Astrocyte (in vitro differentiated cells and primary cell): ENCODE data around the gene ASF1B. TPM values are rescaled to one million over a fixed set of nuclear protein-coding genes. Genes with fewer than 3 reads are reported as not detected.

Experiments used
- DNase-seq: peaks from one replicate; pipeline ENCODE4 v3.0.0-alpha.2; 2010; ENCODE audit warnings: low read depth
- FAIRE-seq: peaks from 2 replicates; lab custom pipeline; 2011; peaks lifted over from hg19 to GRCh38; lab: Jason Lieb, UNC
- H2AFZ ChIP-seq: 2 replicates; pipeline ENCODE4 v1.6.0; 2012; ENCODE audit warnings: low read depth, low read length, inconsistent platforms
- H3K27ac ChIP-seq: 2 replicates; pipeline ENCODE4 v1.5.1; 2011; ENCODE audit warnings: low read depth, low read length, inconsistent platforms
- H3K27me3 ChIP-seq: 2 replicates; pipeline ENCODE4 v1.6.0; 2011; ENCODE audit warnings: low read length, inconsistent platforms; ENCODE audit not compliant: insufficient read depth
- H3K36me3 ChIP-seq: 2 replicates; pipeline ENCODE4 v1.5.1; 2011; ENCODE audit warnings: low read length, inconsistent platforms; ENCODE audit not compliant: insufficient read depth
- H3K4me1 ChIP-seq: 2 replicates; pipeline ENCODE4 v1.5.1; 2011; ENCODE audit warnings: low read length, inconsistent platforms; ENCODE audit not compliant: insufficient read depth
- H3K4me2 ChIP-seq: 2 replicates; pipeline ENCODE4 v1.6.0; 2012; ENCODE audit warnings: low read length, inconsistent platforms
- H3K4me3 ChIP-seq: 2 replicates; pipeline ENCODE4 v1.5.1; 2011; ENCODE audit warnings: low read depth, mild to moderate bottlenecking, low read length, inconsistent platforms; ENCODE audit not compliant: insufficient read depth
- H3K79me2 ChIP-seq: 2 replicates; pipeline ENCODE4 v1.6.0; 2012; ENCODE audit warnings: mild to moderate bottlenecking, low read length, inconsistent platforms; ENCODE audit not compliant: insufficient read depth
- H3K9ac ChIP-seq: 2 replicates; pipeline ENCODE4 v1.6.0; 2012; ENCODE audit warnings: mild to moderate bottlenecking, low read length, inconsistent platforms
- H3K9me3 ChIP-seq: 2 replicates; pipeline ENCODE4 v1.5.1; 2012; ENCODE audit warnings: low read depth, mild to moderate bottlenecking, low read length, inconsistent platforms; ENCODE audit not compliant: insufficient read depth
- H4K20me1 ChIP-seq: 2 replicates; pipeline ENCODE4 v1.6.0; 2012; ENCODE audit warnings: low read length, inconsistent platforms; ENCODE audit not compliant: insufficient read depth
- H3K27ac Mint-ChIP-seq: one replicate; pipeline ENCODE4 v1.8.0; 2021; ENCODE audit warnings: mild to moderate bottlenecking, mixed read lengths; ENCODE audit not compliant: unreplicated experiment
- H3K27me3 Mint-ChIP-seq: one replicate; pipeline ENCODE4 v1.8.0; 2021; ENCODE audit warnings: low read depth, mixed read lengths; ENCODE audit not compliant: unreplicated experiment
- H3K36me3 Mint-ChIP-seq: one replicate; pipeline ENCODE4 v1.8.0; 2021; ENCODE audit warnings: low read depth, mixed read lengths; ENCODE audit not compliant: unreplicated experiment
- H3K4me1 Mint-ChIP-seq: one replicate; pipeline ENCODE4 v1.8.0; 2021; ENCODE audit warnings: low read depth, mixed read lengths; ENCODE audit not compliant: unreplicated experiment
- H3K4me3 Mint-ChIP-seq: one replicate; pipeline ENCODE4 v1.8.0; 2021; ENCODE audit warnings: mild to moderate bottlenecking, moderate library complexity, mixed read lengths; ENCODE audit not compliant: unreplicated experiment
- H3K9me3 Mint-ChIP-seq: one replicate; pipeline ENCODE4 v1.8.0; 2021; ENCODE audit warnings: mild to moderate bottlenecking, mixed read lengths; ENCODE audit not compliant: unreplicated experiment
- EZH2 ChIP-seq: IDR thresholded peaks from 2 replicates; pipeline ENCODE4 v1.6.1; 2012; ENCODE audit warnings: mild to moderate bottlenecking, low read length, inconsistent platforms; ENCODE audit not compliant: insufficient read depth
- total RNA-seq: library from RNA; stranded (reverse); gene quantifications from 2 replicates; pipeline ENCODE4 v1.2.1, GENCODE V29; 2021
- TF ChIP-seq, protein P1 (sequence below): IDR thresholded peaks from 2 replicates; pipeline ENCODE4 v1.5.1; 2011; ENCODE audit warnings: low read depth, mild to moderate bottlenecking, inconsistent platforms, low read length, moderate library complexity; ENCODE audit not compliant: insufficient read depth

ASF1B gene
- total RNA-seq, 1 donor from 2014 or later = 1.9 TPM

- DNase-seq (peak; percentile 55), FAIRE-seq (no peak)
These were observed 45.1 kb downstream of the ASF1B start for GRCh38 chr19:14091081-14091812.

GRCh38 chr19:14090509-14091080, 45.8 kb downstream of the ASF1B start, which contains the start of gene SAMD1:
TSS of gene SAMD1 (minus strand) at chr19:14090751.
- DNase-seq (peak; percentile 72), FAIRE-seq (no peak)
- Histone ChIP-seq H3K9me3 (peaks cover 7% of the 10 kb centered on the region), H3K27me3 (no peaks in the 10 kb centered on the region), H3K4me2 (peak within 1 kb of the TSS; percentile 93), H3K36me3 (peaks cover 6% of the 10 kb centered on the region), H2AFZ (peak within 1 kb of the TSS; percentile 61), H4K20me1 (peaks cover 11% of the 10 kb centered on the region), H3K79me2 (no peaks in the 10 kb centered on the region), H3K4me1 (peaks cover 13% of the 10 kb centered on the region), H3K4me3 (peak within 1 kb of the TSS; percentile 66), H3K27ac (peak within 1 kb of the TSS; percentile 6), H3K9ac (peak within 1 kb of the TSS; percentile 70)
- Mint-ChIP-seq H3K27ac (peak within 1 kb of the TSS; percentile 93), H3K4me1 (peaks cover 5% of the 10 kb centered on the region), H3K36me3 (peaks cover 18% of the 10 kb centered on the region), H3K4me3 (peak within 1 kb of the TSS; percentile 98), H3K27me3 (no peaks in the 10 kb centered on the region), H3K9me3 (peaks cover 9% of the 10 kb centered on the region)
- TF ChIP-seq, protein P1, sequence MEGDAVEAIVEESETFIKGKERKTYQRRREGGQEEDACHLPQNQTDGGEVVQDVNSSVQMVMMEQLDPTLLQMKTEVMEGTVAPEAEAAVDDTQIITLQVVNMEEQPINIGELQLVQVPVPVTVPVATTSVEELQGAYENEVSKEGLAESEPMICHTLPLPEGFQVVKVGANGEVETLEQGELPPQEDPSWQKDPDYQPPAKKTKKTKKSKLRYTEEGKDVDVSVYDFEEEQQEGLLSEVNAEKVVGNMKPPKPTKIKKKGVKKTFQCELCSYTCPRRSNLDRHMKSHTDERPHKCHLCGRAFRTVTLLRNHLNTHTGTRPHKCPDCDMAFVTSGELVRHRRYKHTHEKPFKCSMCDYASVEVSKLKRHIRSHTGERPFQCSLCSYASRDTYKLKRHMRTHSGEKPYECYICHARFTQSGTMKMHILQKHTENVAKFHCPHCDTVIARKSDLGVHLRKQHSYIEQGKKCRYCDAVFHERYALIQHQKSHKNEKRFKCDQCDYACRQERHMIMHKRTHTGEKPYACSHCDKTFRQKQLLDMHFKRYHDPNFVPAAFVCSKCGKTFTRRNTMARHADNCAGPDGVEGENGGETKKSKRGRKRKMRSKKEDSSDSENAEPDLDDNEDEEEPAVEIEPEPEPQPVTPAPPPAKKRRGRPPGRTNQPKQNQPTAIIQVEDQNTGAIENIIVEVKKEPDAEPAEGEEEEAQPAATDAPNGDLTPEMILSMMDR = no peak
- no peak for TF ChIP-seq EZH2

More at GRCh38 chr19:14091081-14091812, 45.1 kb downstream of the ASF1B start:
- Histone ChIP-seq H3K27ac (peak overlapping the region; percentile 6), H3K9me3 (peaks cover 7% of the 10 kb centered on the region), H4K20me1 (peaks cover 11% of the 10 kb centered on the region), H3K4me3 (peak overlapping the region; percentile 66), H2AFZ (peak overlapping the region; percentile 61), H3K27me3 (no peaks in the 10 kb centered on the region), H3K36me3 (peaks cover 6% of the 10 kb centered on the region), H3K79me2 (no peaks in the 10 kb centered on the region), H3K4me2 (peak overlapping the region; percentile 93), H3K9ac (peak overlapping the region; percentile 70), H3K4me1 (peaks cover 13% of the 10 kb centered on the region)
- Mint-ChIP-seq H3K9me3 (peaks cover 9% of the 10 kb centered on the region), H3K27ac (peak overlapping the region; percentile 93), H3K27me3 (no peaks in the 10 kb centered on the region), H3K4me3 (peak overlapping the region; percentile 98), H3K4me1 (peaks cover 5% of the 10 kb centered on the region), H3K36me3 (peaks cover 18% of the 10 kb centered on the region)
- no peak for TF ChIP-seq EZH2
- TF ChIP-seq, protein P1 = no peak
